CD4-positive, alpha-beta memory T cell (primary cell): ENCODE data around the gene PGAP6. TPM values are rescaled to one million over a fixed set of nuclear protein-coding genes. Genes with fewer than 3 reads are reported as not detected.
"Not testable (repeated sequence)": the region's sequence is repeated elsewhere in the genome, so short reads cannot be mapped to it uniquely, and the experiment has no call there.

Source experiments
- CTCF ChIA-PET: fragments of 350-600 bp; sonication (Branson Sonifier 250); formaldehyde crosslinking; loops from one replicate; lab custom pipeline; 2021; ENCODE audit warnings: inconsistent platforms; ENCODE audit not compliant: partially characterized antibody; lab: Charles Lee
- POLR2A ChIA-PET: fragments of 350-600 bp; sonication (Branson Sonifier 250); formaldehyde crosslinking; loops from one replicate; lab custom pipeline; 2021; ENCODE audit not compliant: partially characterized antibody; lab: Charles Lee
- DNase-seq, 5 donors: peaks; one replicate each; pipeline versions ENCODE4 v3.0.0 to v3.0.0-alpha.2; 2020 to 2022; ENCODE audit warnings: mixed read lengths in 1 of 5
- H3K27ac ChIP-seq: one replicate; pipeline ENCODE4 v1.7.0; 2013; ENCODE audit warnings: low read depth, low read length
- H3K27me3 ChIP-seq: 2 replicates; pipeline ENCODE4 v1.7.0; 2013; ENCODE audit warnings: mild to moderate bottlenecking, low read length, moderate library complexity; ENCODE audit not compliant: insufficient read depth
- H3K36me3 ChIP-seq: 2 replicates; pipeline ENCODE4 v1.7.0; 2013; ENCODE audit warnings: mild to moderate bottlenecking, low read length, moderate library complexity; ENCODE audit not compliant: insufficient read depth
- H3K4me1 ChIP-seq: 2 replicates; pipeline ENCODE4 v1.7.0; 2013; ENCODE audit warnings: mild to moderate bottlenecking, low read length, moderate library complexity; ENCODE audit not compliant: insufficient read depth
- H3K4me3 ChIP-seq, 2 donors: one replicate each; pipeline ENCODE4 v1.7.0; 2013; ENCODE audit warnings: low read length in 2 of 2, mild to moderate bottlenecking in 1 of 2
- H3K9me3 ChIP-seq, 2 donors: one replicate each; pipeline ENCODE4 v1.7.0; 2013; ENCODE audit warnings: low read length in 2 of 2, control low read depth in 1 of 2; ENCODE audit not compliant: control insufficient read depth in 1 of 2
- H3K27ac Mint-ChIP-seq, 7 donors: one replicate each; pipeline ENCODE4 v1.8.0; 2020 to 2021; ENCODE audit warnings: mixed read lengths in 7 of 7, mild to moderate bottlenecking in 6 of 7, inconsistent platforms in 3 of 7, moderate library complexity in 3 of 7
- H3K27me3 Mint-ChIP-seq, 2 donors: one replicate each; pipeline ENCODE4 v1.8.0; 2020 to 2021; ENCODE audit warnings: mixed read lengths in 2 of 2
- H3K36me3 Mint-ChIP-seq, 2 donors: one replicate each; pipeline ENCODE4 v1.8.0; 2020 to 2021; ENCODE audit warnings: mixed read lengths in 2 of 2, inconsistent platforms in 1 of 2, mild to moderate bottlenecking in 1 of 2
- H3K4me1 Mint-ChIP-seq, 4 donors: one replicate each; pipeline ENCODE4 v1.8.0; 2020 to 2021; ENCODE audit warnings: mixed read lengths in 4 of 4, mild to moderate bottlenecking in 1 of 4
- H3K4me3 Mint-ChIP-seq, 8 donors: one replicate each; pipeline ENCODE4 v1.8.0; 2020 to 2021; ENCODE audit warnings: mixed read lengths in 8 of 8, mild to moderate bottlenecking in 7 of 8, moderate library complexity in 6 of 8, inconsistent platforms in 3 of 8
- H3K9me3 Mint-ChIP-seq, 8 donors: one replicate each; pipeline ENCODE4 v1.8.0; 2020 to 2021; ENCODE audit warnings: mixed read lengths in 8 of 8, mild to moderate bottlenecking in 5 of 8, inconsistent platforms in 3 of 8, moderate library complexity in 1 of 8
- intact Hi-C: fragments of 100-400 bp; cut with micrococcal nuclease; formaldehyde crosslinking; loops from one replicate; pipeline ENCODE4 v1.15.1; 2023
- polyA plus RNA-seq, 2 donors: library from polyadenylated mRNA; unstranded; fragments of 300-500 nt; fragmentation: Illumina TruSeq; gene quantifications; one replicate each; pipeline ENCODE4 v1.2.3, GENCODE V29; 2021
- total RNA-seq, 2 experiments: library from RNA; stranded (reverse); gene quantifications; one replicate each; pipeline ENCODE4 v1.2.3, GENCODE V29; 2021

PGAP6 gene
- total and polyA plus RNA-seq, 4 experiments from 2014 or later = 22.7 to 73.5 (median 56.3) TPM

DNA sequence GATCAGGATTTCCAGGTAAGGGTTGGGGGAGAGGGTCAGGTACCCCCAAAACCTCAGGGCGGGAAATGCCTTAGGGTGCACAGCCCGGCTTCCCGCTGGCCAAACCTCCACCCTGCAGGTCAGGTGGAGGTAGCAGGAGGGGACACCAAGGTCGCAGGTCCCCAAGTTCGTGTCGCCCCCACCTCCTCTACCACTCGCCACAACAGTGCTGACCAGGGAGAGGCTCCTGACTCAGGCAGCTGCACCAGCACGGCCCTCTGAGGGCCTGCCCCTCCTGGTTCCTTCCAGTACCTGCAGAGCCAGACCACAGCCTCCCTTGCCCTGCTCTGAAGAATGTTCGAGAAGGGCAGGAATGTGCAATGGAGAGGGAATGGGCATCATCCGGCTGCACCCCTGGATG lies 15.3 kb downstream of the PGAP6 start:
- Mint-ChIP-seq H3K27ac (peak overlapping the region in 1 of 7 donors; percentile 12), H3K36me3 (peaks cover 6 to 7% of the 10 kb centered on the region in 2 donors), H3K4me3 (no peak overlapping the region), H3K27me3 (no peaks in the 10 kb centered on the region), H3K4me1 (peaks cover 7 to 23% (median 13%) of the 10 kb centered on the region in 4 donors), H3K9me3 (no peaks in the 10 kb centered on the region)
- Histone ChIP-seq H3K27ac (no peak overlapping the region), H3K9me3 (no peaks in the 10 kb centered on the region), H3K4me3 (no peak overlapping the region), H3K36me3 (peaks cover 14% of the 10 kb centered on the region), H3K27me3 (no peaks in the 10 kb centered on the region), H3K4me1 (peaks cover 31% of the 10 kb centered on the region)
- POLR2A ChIA-PET = interaction anchor here (1.0 to 2.3 kb wide), 2 partner anchors 11 to 16 kb away, joined by 3 to 6 read pairs; no protein-coding TSS in a partner anchor
- intact Hi-C loops = no loop called here
- CTCF ChIA-PET = no interaction called here
- DNase-seq = no peak

DNA sequence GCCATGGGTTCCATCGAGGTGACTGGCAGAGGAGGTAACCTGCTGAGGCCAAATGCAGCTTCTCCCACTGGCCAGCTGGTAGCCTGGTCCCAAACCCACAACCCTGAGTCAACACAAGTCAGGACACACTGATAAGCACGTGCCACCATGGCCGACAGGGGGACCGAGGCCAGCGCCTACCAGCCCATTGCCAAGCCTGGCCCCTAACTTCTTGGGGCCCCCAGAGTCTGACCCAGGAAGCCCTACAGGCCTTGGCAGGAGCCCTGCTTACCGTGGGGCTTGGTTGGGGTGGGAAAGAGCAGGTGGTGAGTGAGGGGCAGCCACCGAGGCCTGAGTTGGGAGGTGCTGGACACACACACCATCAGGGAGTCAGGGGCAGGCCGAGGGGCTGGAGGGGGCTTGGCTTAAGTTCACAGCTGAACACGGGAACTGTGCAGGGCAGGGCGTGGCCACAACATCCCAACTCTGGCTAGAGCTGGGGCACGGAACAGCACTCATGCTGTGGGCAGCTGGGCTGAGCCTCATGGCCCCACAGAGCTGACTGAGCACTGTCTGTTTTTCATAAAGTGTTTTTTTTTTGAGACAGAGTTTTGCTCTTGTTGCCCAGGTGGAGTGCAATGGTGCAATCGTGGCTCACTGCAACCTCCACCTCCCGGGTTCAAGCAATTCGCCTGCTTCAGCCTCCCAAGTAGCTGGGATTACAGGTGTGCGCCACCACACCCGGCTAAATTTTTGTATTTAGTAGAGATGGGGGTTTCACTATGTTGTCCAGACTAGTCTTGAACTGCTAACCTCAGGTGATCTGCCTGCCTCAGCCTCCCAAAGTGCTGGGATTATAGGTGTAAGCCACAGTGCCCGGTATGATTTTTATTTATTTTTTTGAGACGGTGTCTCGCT lies 16.9 kb downstream of the PGAP6 start:
- Histone ChIP-seq H3K9me3 (no peaks in the 10 kb centered on the region), H3K4me3 (no peak overlapping the region), H3K4me1 (peaks cover 20% of the 10 kb centered on the region), H3K36me3 (peaks cover 14% of the 10 kb centered on the region), H3K27me3 (no peaks in the 10 kb centered on the region), H3K27ac (no peak overlapping the region)
- no peak for DNase-seq
- intact Hi-C loops = no loop called here
- Mint-ChIP-seq H3K27me3 (no peaks in the 10 kb centered on the region), H3K9me3 (no peaks in the 10 kb centered on the region), H3K27ac (no peak overlapping the region), H3K4me3 (no peak overlapping the region), H3K36me3 (peaks cover 3 to 7% of the 10 kb centered on the region in 2 donors), H3K4me1 (peaks cover 2 to 14% (median 6%) of the 10 kb centered on the region in 4 donors)
- ChIA-PET CTCF (interaction anchor here (1.0 to 1.2 kb wide), 2 partner anchors 112 to 248 kb away, joined by 3 read pairs; no protein-coding TSS in a partner anchor), POLR2A (interaction anchor here (0.7 to 2.3 kb wide), 3 partner anchors 10 to 61 kb away, joined by 3 to 6 read pairs (median 4); partner anchors contain the start of gene RAB11FIP3)

DNA sequence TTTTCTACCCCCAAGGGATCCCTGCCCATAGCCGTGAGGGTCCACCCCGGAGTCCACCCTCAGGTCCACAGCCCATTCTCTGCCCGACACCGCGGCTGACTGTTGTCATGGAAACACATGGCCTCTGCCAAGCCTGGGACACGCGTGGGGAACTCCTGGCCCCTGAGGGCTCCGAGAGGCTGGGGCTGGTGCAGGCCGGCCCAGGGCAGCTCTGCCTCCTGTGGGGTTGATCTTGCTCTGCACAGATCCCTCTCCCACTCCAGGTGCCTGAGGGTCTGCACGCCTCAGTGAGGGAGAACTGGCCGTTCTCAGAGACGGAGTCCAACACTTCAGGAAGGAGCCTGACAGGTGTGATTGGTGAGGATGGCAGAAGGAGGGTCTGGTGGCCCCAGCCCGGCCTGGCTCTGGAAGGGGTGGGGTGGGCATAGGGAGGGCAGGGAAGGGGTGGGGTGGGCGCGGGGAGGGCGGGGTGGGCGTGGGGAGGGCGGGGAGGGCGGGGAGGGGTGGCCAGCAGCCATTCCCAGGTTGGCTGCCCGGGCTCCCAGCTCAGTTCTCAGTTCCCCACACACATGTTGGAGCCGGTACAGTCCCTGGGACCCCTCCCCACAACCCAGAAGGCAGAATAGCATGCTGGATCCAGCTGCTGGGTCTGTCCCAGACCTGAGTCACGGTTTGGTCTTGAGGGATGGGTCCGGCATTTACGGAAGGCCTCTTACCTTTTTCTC lies 17.9 kb downstream of the PGAP6 start:
- peaks cover 0 to 9% (median 5%) of the 10 kb centered on the region in 4 donors for H3K4me1 Mint-ChIP-seq
- DNase-seq = no peak
- ChIA-PET CTCF (interaction anchor here (1.2 to 2.9 kb wide), 2 partner anchors 247 to 257 kb away, joined by 3 to 16 read pairs; no protein-coding TSS in a partner anchor), POLR2A (no interaction called here)
- H3K27ac Mint-ChIP-seq = no peak overlapping the region
- no peak overlapping the region for H3K4me3 Mint-ChIP-seq
- Histone ChIP-seq H3K4me3 (no peak overlapping the region), H3K4me1 (peaks cover 11% of the 10 kb centered on the region), H3K27ac (no peak overlapping the region), H3K36me3 (peaks cover 14% of the 10 kb centered on the region), H3K27me3 (no peaks in the 10 kb centered on the region), H3K9me3 (no peaks in the 10 kb centered on the region)
- H3K27me3 Mint-ChIP-seq = no peaks in the 10 kb centered on the region
- H3K9me3 Mint-ChIP-seq = no peaks in the 10 kb centered on the region
- peaks cover 3 to 5% of the 10 kb centered on the region in 2 donors for H3K36me3 Mint-ChIP-seq
- intact Hi-C loops = loop anchor here (2.0 kb wide), 1 partner anchor 183 kb away; the partner anchor contains the start of gene HBQ1

DNA sequence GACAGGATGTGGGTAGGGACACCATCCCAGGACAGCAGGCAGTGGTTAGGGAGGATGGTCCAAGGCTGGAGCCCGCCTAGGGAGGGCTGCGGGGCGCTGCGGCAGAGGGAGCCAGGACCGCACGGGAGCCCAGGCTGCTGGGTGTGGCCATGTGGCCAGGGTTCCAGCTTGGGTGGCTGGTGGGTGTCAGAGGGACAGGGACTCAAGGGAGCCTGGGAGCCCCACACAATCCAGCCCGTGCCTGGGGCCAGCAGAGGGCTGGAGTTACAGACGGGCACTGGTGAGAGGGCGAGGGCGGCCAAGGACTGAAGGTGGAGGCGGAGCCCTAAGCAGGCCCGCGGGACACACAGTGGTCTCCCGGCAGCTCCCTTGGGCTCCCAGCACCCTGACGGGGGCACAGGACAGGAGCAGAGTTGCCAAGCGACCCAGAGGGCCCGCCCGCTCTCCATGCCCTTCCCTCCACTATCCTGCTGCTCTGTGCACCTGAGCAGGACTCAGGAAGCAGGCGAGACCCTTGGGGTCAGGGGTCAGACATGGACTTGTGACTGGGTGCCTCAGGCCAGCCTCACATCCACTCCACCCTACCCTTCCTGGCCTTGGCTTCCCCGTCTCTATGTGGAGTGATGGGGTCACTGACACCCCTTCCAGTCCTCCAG lies 18.5 kb downstream of the PGAP6 start:
- Mint-ChIP-seq H3K9me3 (no peaks in the 10 kb centered on the region), H3K4me3 (no peak overlapping the region), H3K27ac (peak overlapping the region in 1 of 7 donors; percentile 85), H3K4me1 (peaks cover 0 to 9% (median 5%) of the 10 kb centered on the region in 4 donors), H3K36me3 (peaks cover 3 to 4% of the 10 kb centered on the region in 2 donors), H3K27me3 (no peaks in the 10 kb centered on the region)
- ChIA-PET POLR2A (interaction anchor here (1.6 to 2.3 kb wide), 2 partner anchors 38 to 134 kb away, joined by 6 read pairs; partner anchors contain the start of genes DECR2 and LUC7L), CTCF (interaction anchor here (0.6 to 2.9 kb wide), 10 partner anchors 7 to 325 kb away, joined by 3 to 23 read pairs (median 4); partner anchors contain the start of genes FAM234A and MRPL28)
- intact Hi-C loops = loop anchor here (2.0 kb wide), 1 partner anchor 182 kb away; the partner anchor contains the start of gene HBQ1
- Histone ChIP-seq H3K27me3 (no peaks in the 10 kb centered on the region), H3K9me3 (no peaks in the 10 kb centered on the region), H3K27ac (no peak overlapping the region), H3K4me1 (peaks cover 8% of the 10 kb centered on the region), H3K36me3 (peaks cover 14% of the 10 kb centered on the region), H3K4me3 (no peak overlapping the region)
- no peak for DNase-seq

DNA sequence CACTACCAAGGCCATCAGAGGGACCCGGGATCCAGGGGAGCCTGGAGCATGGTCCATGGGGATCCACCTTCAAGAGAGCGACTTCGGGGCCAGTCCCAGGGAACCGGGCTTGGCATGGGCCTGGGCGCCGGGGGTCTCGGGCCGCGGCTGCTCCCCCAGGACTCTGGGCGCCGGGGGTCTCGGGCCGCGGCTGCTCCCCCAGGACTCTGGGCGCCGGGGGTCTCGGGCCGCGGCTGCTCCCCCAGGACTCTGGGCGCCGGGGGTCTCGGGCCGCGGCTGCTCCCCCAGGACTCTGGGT lies 19.1 kb downstream of the PGAP6 start:
- not testable (repeated sequence) for H3K27ac ChIP-seq, DNase-seq, H3K4me3 ChIP-seq, H3K36me3 Mint-ChIP-seq, H3K9me3 Mint-ChIP-seq, H3K27me3 ChIP-seq, H3K4me1 ChIP-seq, H3K4me1 Mint-ChIP-seq, H3K4me3 Mint-ChIP-seq, H3K9me3 ChIP-seq, H3K27me3 Mint-ChIP-seq, H3K36me3 ChIP-seq, H3K27ac Mint-ChIP-seq
- intact Hi-C loops = loop anchor here (1.0 to 2.0 kb wide), 3 partner anchors 182 to 297 kb away; partner anchors contain the start of gene HBQ1
- CTCF ChIA-PET = interaction anchor here (0.6 to 2.9 kb wide), 19 partner anchors 8 to 324 kb away, joined by 3 to 23 read pairs (median 3); partner anchors contain the start of genes AXIN1, FAM234A, MRPL28 and NPRL3
- POLR2A ChIA-PET = interaction anchor here (1.6 to 2.3 kb wide), 2 partner anchors 38 to 134 kb away, joined by 6 read pairs; partner anchors contain the start of genes DECR2 and LUC7L

DNA sequence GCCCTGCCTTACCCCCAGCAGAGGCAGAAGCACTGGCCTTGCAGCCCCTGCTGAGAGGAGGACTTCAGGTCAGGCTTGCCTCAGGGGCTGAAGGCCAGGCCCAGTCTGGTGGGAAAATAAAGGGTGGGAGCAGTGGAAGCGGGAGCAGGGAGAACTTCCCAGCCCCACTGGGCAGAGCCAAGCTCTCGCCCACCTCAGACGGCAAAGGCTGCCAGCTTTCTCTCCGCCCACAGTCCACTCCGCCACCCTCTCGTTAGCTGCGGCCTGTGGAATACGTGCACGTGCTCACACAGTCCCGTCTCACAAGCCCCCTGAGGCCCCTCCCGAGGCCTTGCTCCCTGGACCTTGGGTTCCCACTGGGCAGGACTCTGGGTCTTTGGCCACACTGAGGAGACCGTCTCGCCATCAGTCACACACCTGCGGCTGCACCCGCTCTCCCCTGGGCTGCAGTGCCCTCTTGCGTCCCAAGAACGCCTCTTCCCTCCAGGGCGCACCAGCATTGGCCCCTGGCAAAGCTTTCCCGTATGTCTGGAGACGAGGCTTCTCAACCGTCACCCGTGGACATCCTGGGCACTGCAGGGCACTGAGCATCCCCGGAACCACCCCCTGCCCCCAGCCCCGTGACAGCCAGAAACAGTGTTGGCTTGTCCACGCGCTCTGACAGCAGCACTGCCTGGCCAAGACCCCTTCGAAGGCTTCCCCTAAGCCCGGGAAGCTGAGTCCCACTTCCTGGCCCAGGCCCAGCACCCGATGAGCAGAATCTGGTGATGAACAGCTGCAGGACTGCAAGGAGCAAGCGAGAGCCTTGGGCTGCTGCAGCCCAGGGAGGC lies 19.7 kb downstream of the PGAP6 start:
- POLR2A ChIA-PET = interaction anchor here (0.5 to 2.3 kb wide), 4 partner anchors 18 to 255 kb away, joined by 3 to 6 read pairs (median 5); partner anchors contain the start of genes DECR2 and LUC7L
- peak overlapping the region in 4 of 7 donors; percentile 72 to 80 (median 77) for H3K27ac Mint-ChIP-seq

More for the DNA sequence above, 19.7 kb downstream of the PGAP6 start:
- Mint-ChIP-seq H3K4me1 (peaks cover 2 to 9% (median 5%) of the 10 kb centered on the region in 4 donors), H3K27me3 (no peaks in the 10 kb centered on the region), H3K4me3 (peak overlapping the region in 6 of 8 donors; percentile 43 to 78 (median 55)), H3K9me3 (no peaks in the 10 kb centered on the region), H3K36me3 (peaks cover 2% of the 10 kb centered on the region in 2 donors)
- intact Hi-C loops = loop anchor here (1.0 to 2.0 kb wide), 3 partner anchors 181 to 297 kb away; partner anchors contain the start of gene HBQ1
- Histone ChIP-seq H3K27ac (no peak overlapping the region), H3K9me3 (no peaks in the 10 kb centered on the region), H3K27me3 (no peaks in the 10 kb centered on the region), H3K4me3 (no peak overlapping the region), H3K4me1 (peaks cover 8% of the 10 kb centered on the region), H3K36me3 (peaks cover 5% of the 10 kb centered on the region)
- CTCF ChIA-PET = interaction anchor here (0.6 to 2.9 kb wide), 21 partner anchors 9 to 324 kb away, joined by 3 to 23 read pairs (median 3); partner anchors contain the start of genes AXIN1, FAM234A, MRPL28 and NPRL3
- DNase-seq = peak; percentile 70 to 75 (median 71)
